Kidney (tissue), 14 donors: ENCODE data around the gene FBXW4. TPM values are rescaled to one million over a fixed set of nuclear protein-coding genes. Genes with fewer than 3 reads are reported as not detected.

Experiments
- DNase-seq, 5 donors: peaks; one replicate each; pipeline ENCODE4 v3.0.0-alpha.2; 2013 to 2020
- FAIRE-seq: peaks from 2 replicates; lab custom pipeline; 2012; peaks lifted over from hg19 to GRCh38; lab: Jason Lieb, UNC
- H3K27ac ChIP-seq, 2 donors: one replicate each; pipeline ENCODE4 v1.7.0; 2013; ENCODE audit warnings: low read depth in 2 of 2, low read length in 2 of 2, inconsistent platforms in 1 of 2
- H3K27me3 ChIP-seq: one replicate; pipeline ENCODE4 v1.7.1; 2013; ENCODE audit warnings: low read length, inconsistent platforms; ENCODE audit not compliant: control insufficient read depth, insufficient read depth
- H3K36me3 ChIP-seq, 3 donors: one replicate each; pipeline versions ENCODE4 v1.7.0 to v1.7.1; 2013; ENCODE audit warnings: low read length in 3 of 3, control low read depth in 1 of 3, inconsistent platforms in 1 of 3; ENCODE audit not compliant: insufficient read depth in 3 of 3, control insufficient read depth in 2 of 3
- H3K4me1 ChIP-seq, 3 donors: one replicate each; pipeline versions ENCODE4 v1.7.0 to v1.7.1; 2013; ENCODE audit warnings: low read length in 3 of 3, inconsistent platforms in 1 of 3, low read depth in 1 of 3; ENCODE audit not compliant: control insufficient read depth in 2 of 3, insufficient read depth in 2 of 3
- H3K4me3 ChIP-seq, 3 donors: one replicate each; pipeline versions ENCODE4 v1.7.0 to v1.8.1; 2013; ENCODE audit warnings: low read length in 3 of 3, control low read depth in 1 of 3, inconsistent platforms in 1 of 3
- H3K9ac ChIP-seq, 3 donors: one replicate each; pipeline versions ENCODE4 v1.7.0 to v1.7.1; 2013; ENCODE audit warnings: low read length in 3 of 3, control low read depth in 1 of 3, inconsistent platforms in 1 of 3
- H3K9me3 ChIP-seq, 3 donors: one replicate each; pipeline versions ENCODE4 v1.7.0 to v1.7.1; 2013; ENCODE audit warnings: low read length in 3 of 3, control low read depth in 1 of 3, inconsistent platforms in 1 of 3; ENCODE audit not compliant: control insufficient read depth in 2 of 3, insufficient read depth in 1 of 3
- intact Hi-C: fragments of 100-400 bp; cut with DNase I; formaldehyde crosslinking; loops from one replicate; pipeline ENCODE4 v1.11.1; 2022
- polyA plus RNA-seq: library from polyadenylated mRNA; stranded (reverse); fragments of 350-450 nt; fragmentation: Illumina TruSeq; extraction: RNeasy Lipid Tissue Mini Kit (QIAGEN cat#74804); gene quantifications from one replicate; pipeline ENCODE4 v1.2.3, GENCODE V29; 2014; ENCODE audit warnings: low read depth, low replicate concordance; ENCODE audit not compliant: insufficient read depth
- total RNA-seq: library from RNA; stranded (reverse); fragmentation: NEBNext Ultra II Directional; extraction: Animal tissue kit (Norgen Biotek cat#: 25700); gene quantifications from one replicate; pipeline ENCODE4 v1.2.1, GENCODE V29; 2021
- TF ChIP-seq, protein P1 (sequence below): IDR thresholded peaks from 3 replicates; pipeline ENCODE4 v1.5.1; 2012; ENCODE audit warnings: mild to moderate bottlenecking, moderate library complexity, borderline replicate concordance; ENCODE audit not compliant: insufficient read depth; ENCODE audit errors: extremely low read depth
- donor health status: control.
- donor health status: control.
- donor health status: control.
- donor health status: control.
- donor health status: control.
- donor health status: DM: yes; HTN: yes; CAD: no.
- donor health status: Normal renal cell carcinoma (clear cell type).

The FBXW4 gene
- total and polyA plus RNA-seq, 2 donors from 2014 or later: 47.6 to 80.1 TPM

DNA sequence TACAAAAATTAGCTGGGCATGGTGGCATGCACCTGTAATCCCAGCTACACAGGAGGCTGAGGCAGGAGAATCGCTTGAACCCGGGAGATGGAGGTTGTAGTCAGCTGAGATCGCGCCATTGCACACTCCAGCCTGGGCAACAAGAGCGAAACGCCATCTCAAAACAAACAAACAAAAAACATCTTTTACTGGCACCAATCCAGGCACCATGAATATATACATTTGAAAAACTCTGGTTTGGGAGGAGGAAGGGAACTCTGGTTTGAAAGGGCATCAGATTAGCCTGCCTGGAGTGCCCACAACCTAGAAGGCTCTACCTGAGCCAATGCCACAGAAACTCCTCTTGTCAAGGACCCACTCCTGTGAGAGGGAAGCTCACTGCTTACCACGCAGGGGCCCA lies 122.8 kb downstream of the FBXW4 start:
- H3K4me3 ChIP-seq: no peak overlapping the region
- H3K36me3 ChIP-seq: no peaks in the 10 kb centered on the region
- TF ChIP-seq, protein P1, sequence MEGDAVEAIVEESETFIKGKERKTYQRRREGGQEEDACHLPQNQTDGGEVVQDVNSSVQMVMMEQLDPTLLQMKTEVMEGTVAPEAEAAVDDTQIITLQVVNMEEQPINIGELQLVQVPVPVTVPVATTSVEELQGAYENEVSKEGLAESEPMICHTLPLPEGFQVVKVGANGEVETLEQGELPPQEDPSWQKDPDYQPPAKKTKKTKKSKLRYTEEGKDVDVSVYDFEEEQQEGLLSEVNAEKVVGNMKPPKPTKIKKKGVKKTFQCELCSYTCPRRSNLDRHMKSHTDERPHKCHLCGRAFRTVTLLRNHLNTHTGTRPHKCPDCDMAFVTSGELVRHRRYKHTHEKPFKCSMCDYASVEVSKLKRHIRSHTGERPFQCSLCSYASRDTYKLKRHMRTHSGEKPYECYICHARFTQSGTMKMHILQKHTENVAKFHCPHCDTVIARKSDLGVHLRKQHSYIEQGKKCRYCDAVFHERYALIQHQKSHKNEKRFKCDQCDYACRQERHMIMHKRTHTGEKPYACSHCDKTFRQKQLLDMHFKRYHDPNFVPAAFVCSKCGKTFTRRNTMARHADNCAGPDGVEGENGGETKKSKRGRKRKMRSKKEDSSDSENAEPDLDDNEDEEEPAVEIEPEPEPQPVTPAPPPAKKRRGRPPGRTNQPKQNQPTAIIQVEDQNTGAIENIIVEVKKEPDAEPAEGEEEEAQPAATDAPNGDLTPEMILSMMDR: no peak
- FAIRE-seq (no peak), DNase-seq (no peak)
- no peak overlapping the region for H3K27ac ChIP-seq
- H3K9ac ChIP-seq: no peak overlapping the region
- H3K9me3 ChIP-seq: peaks cover 0 to 10% (median 5%) of the 10 kb centered on the region in 3 donors
- H3K27me3 ChIP-seq: no peaks in the 10 kb centered on the region
- intact Hi-C loops: no loop called here
- peaks cover 0 to 11% (median 6%) of the 10 kb centered on the region in 3 donors for H3K4me1 ChIP-seq

DNA sequence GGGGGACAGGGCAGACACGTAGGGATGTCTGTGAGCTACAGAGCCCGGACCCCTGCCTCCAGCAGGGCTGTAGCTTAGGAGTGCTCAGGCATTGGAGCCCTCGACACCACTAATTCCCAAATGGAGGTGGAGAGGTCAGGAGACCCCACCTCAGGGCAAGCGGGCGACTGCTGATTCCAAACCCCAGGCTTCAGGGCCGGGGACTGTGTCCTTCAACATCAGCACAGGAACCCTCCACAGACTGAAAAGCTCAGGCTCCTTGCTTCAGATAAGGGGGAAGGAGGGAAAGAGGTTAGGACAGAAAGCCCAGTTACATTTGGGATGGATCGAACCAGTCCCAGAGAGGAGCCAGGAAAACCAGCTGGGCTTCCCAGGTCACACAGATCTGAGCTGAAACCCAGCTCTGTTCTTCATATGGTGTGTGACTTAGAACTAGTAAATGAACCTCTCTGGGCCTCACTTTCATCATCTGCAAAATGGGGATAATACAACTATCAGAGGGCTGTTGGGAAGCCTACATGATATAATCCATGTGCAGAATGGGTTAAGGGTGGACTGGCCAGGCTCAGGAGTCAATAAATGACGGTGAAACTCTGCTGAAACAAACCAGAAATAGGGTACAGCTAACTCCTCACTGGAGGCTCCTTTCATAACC lies 123.6 kb downstream of the FBXW4 start:
- Histone ChIP-seq H3K9ac (no peak overlapping the region), H3K36me3 (no peaks in the 10 kb centered on the region), H3K27ac (no peak overlapping the region), H3K4me3 (no peak overlapping the region), H3K4me1 (peaks cover 0 to 16% (median 6%) of the 10 kb centered on the region in 3 donors), H3K27me3 (no peaks in the 10 kb centered on the region), H3K9me3 (peaks cover 0 to 10% (median 5%) of the 10 kb centered on the region in 3 donors)
- FAIRE-seq (no peak), DNase-seq (no peak)
- TF ChIP-seq, protein P1: no peak
- intact Hi-C loops: no loop called here

DNA sequence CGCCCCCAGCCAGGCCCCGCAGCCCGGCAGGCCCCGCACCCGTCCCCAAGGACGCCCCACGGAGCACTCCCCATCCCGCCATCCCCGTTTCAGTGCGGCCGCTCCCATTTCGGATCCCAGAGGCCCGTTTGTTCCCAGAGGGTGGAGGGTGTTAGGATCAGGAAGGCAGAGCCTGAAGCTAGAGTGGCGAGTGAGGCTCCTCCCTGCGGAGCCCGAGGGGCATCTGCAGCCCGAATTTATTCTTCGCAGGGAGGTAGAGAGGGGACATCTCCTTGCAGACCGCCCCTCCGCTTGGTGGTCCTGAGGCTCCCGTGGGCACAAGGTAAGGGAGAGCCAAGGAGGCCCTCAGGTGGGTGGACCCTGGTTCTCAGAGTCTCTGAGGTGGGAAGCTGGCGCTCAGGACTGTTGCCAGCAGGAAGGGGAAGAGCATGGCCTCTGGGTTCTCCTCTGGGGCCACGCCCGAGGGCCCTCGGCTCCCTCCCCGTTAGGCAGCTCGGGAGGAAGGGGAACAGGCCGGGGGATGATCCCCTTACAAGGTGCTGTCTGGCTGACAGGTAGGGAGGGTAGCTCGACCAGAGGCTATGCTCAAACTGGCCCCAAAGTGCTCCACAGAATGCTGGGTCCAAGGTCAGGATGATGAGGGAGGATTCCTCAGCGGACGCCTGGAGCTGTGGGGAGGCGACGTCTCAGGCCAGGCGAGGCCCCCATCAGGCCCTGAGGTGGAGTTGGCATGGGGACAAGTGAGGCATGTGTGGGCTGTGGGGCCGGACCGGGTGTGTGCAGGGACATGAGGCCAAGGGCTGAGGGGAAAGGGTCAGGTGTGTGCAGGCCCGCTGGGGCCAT lies 124.3 kb downstream of the FBXW4 start:
- FAIRE-seq (no peak), DNase-seq (no peak)
- no peaks in the 10 kb centered on the region for H3K36me3 ChIP-seq
- peaks cover 0 to 18% (median 6%) of the 10 kb centered on the region in 3 donors for H3K4me1 ChIP-seq
- peak overlapping the region in 2 of 3 donors; percentile 23 to 64 for H3K4me3 ChIP-seq
- H3K27ac ChIP-seq: no peak overlapping the region
- no peaks in the 10 kb centered on the region for H3K27me3 ChIP-seq
- intact Hi-C loops: no loop called here
- TF ChIP-seq, protein P1: no peak
- H3K9me3 ChIP-seq: peaks cover 0 to 10% (median 5%) of the 10 kb centered on the region in 3 donors
- H3K9ac ChIP-seq: peak overlapping the region in 1 of 3 donors; percentile 46
